Islet of Langerhans (tissue), 1 donor: ENCODE measurements around the gene DCBLD1.

Experiments
- FAIRE-seq: peaks from one replicate; lab custom pipeline; 2011; peaks lifted over from hg19 to GRCh38; lab: Jason Lieb, UNC

The DCBLD1 gene

GRCh38 chr6:117558818-117559217 lies 76.3 kb downstream of the DCBLD1 start:
- no peak for FAIRE-seq

DNA sequence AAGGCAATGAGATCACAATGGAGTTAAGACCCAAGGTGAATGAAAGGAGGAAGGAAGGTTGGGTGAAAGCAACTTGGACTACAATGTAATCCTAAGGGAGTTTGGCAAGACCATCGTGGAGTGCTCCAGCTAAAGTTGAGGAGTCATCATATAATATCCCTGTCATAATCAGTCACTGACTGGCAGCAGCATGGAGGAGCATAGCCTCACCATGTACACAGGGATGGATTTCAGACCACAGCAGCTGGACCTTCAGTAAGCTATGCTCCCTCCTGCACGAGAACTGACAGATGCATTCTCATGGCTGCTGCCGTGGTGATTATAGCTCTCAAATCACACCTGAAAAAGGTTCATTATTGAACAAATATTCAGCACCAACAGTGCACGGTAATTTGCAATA lies 76.8 kb downstream of the DCBLD1 start:
- no peak for FAIRE-seq

- FAIRE-seq: no peak
These were observed 78.7 kb downstream of the DCBLD1 start for GRCh38 chr6:117561128-117561527.

DNA sequence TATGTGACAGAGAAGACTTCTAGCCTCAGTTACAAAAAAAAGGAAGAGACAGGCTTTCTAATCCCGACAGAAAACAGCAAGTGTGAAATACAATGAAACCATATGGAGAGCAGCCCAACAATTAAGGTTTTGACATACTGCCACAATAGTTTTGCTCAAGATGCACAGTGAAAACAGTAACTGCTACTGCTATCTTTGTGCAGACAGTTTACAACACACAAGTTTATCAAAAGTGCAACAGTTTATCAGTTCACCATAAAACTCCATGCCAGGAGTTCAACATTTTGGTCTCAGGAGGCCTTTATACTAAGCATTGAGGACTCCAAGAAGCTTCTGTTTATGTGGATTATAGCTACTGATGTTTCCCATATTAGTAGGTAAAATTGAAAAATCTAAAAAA lies 82.2 kb downstream of the DCBLD1 start:
- FAIRE-seq: peak; percentile 27

DNA sequence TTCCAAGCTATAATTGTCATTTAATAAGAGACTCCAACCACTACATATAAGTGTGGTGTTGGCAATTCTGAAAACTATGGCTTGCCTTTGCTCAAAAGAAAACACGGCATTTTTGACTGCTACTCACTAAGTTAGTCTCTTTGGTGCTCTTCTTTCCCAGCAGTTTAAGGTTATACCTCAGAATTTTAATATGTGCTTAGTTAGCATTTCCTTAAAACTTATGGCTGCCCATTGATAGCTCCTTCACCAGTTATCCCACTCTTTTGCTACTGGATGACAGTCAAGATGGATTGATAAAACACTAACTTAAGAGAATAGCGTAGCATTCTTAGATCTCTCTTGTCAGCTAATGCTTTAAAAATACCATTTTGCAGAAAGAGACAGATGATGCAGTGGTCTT lies 85.8 kb downstream of the DCBLD1 start:
- no peak for FAIRE-seq

DNA sequence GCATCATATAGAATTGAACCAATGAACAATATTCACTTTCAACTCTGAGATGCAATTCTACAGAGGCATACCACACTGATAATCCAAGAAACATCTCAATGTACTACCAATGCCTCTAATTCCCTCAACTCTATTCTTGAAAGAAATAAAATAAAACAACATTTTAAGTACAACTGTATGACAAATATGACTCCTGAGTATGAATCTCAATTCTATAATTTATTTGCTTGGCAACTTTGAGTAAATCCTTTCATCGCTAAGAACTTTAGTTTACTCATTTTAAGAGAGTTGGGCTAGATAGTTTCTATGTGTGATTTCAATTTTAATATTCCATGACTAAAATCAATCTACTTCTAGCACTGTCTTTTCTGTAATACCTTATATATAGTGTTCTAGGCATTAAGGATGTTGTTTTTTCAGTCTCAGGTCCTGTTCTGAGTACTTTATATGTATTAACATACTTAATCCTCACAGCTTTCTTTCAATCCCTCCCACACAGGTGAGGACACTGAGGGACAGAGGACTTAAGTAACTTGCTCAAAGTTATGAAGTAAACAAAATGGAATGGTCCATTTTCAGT lies 86.4 kb downstream of the DCBLD1 start:
- FAIRE-seq: no peak

DNA sequence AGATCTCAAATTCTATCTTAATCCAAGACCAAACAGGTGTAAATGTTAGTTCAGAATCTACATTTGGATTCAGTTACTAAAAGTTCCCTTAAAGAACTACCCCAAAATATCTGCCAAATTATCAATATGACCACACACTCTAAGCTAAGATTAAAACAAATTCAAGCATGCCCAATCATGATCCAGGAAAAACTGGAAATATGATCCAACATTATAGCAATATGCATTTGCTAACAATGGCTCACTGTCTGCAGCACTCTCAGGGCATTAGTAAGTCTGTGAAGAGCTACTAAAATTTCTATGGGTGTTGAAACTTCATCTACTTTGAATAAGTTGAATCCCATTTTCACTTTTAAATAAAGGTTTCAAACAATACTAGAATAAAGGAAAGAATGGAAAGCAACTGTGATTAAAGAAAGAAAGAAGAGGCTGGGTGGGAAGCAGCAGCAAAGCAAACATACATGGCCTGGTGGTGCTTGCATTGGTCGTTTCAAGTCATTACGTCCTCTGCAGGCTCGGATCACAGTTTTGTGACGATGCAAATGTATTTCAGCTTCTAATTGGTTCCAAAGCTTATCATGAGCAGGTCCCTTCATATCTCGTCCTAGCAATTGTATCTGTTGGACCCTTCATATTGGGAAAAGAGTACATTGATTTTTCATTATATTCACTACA lies 90.7 kb downstream of the DCBLD1 start:
- FAIRE-seq: no peak

DNA sequence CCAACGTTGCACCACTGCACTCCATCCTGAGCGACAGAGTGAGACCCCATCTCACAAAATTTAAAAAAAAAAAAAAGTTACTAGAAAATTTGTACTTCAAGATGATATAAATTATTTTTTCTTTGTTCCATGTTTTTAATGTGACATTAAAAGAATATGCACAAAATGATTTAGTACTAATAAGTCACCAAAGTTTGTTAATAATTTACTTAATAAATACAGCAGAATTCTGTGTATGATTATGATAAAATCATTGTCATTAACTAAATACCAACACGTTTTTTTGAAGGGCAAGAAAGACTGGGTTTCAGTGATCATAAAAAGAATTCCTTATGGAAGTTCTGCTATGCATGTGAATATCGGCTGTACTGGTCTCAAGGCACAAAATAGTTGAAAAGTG lies 91.7 kb downstream of the DCBLD1 start:
- FAIRE-seq: peak; percentile 91

DNA sequence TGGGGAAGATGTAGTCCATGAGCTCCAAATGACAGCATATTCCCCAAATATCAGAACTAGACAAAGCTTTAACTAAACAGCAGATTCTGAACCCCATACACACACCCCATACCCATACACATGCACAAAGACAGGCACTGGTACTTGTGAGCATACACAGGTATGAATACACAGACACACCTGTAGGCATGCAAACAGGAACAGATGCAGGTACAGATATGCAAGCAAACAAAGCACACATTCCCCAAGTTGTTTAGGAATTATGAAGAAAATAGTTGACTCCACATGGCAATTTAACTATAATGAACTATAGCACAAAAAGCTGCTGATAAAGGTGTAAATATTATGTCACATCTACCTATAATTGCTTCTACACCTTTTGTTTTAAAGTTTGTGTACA lies 103.2 kb downstream of the DCBLD1 start:
- FAIRE-seq: no peak

- FAIRE-seq: no peak
These were observed 108.0 kb downstream of the DCBLD1 start for GRCh38 chr6:117590447-117590846.

DNA sequence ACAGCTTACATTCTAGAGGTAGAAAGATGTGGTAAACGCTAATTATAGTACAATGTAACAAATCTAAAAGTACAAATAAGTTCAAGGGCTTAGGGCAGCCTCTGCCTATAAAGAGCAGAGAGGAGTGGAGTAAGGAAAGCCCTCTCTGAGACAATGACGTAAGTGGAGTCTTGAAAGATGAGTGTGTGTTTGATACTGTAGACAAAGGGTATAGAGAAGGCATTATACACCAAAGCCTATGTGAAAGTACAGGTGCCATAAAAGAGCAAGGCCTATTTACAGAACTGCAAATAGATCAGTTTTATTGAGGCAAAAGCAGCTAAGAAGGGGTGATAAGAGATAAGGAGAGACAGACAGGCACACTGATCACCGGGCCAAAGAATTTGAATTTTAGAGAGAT lies 108.9 kb downstream of the DCBLD1 start:
- FAIRE-seq: no peak

DNA sequence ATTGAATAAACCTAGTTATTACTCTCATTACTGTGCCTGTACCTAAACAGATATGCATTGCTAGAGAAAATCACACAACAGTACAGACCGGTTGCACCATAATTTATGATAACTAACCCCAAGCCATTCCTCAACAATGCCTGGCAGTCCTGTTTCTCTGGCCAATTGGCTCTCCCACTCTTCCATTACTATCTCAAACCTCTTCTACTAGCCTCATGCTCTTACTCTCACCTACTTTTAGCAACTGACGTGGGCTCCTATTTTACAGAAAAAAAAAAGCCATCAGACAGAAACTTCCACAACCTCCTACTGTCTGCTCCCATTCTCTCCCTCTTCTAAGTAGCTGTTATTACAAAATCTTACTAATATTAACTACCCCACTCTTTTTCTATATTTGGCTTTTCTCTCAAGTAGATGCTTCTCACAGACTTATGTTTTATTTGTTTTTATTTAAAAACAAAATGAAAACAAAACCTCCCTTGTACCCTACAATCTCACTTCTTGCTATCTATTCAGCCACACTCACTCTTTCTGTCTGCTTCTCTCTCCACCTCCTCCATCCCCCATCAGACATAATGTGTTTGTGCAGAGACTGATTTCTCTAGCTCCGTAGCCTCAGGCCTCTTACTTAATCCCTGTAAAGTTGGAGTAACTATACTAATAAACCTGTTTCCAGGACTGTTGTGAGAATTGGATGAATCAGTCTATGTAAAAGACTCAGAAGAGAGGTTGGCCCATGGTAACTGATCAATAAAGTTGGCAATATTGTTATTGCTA lies 110.7 kb downstream of the DCBLD1 start:
- FAIRE-seq: no peak

- no peak for FAIRE-seq
These were observed 112.8 kb downstream of the DCBLD1 start for GRCh38 chr6:117595099-117595923.

DNA sequence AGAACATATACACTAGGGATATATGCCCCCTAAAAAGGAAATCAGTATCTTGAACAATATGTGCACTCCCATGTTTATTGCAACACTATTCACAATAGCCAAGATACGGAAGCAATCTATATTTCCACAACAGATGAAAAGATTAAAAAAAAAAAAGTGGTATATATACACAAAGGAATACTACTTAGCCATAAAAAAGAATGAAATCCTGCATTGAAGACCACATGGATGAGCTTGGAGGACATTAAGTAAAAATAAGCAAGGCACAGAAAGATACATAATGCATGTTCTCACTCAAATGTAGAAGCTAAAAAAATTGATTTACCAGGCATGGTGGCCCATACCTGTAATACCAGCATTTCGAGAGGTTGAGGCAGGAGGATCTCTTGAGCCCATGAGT lies 115.3 kb downstream of the DCBLD1 start:
- no peak for FAIRE-seq
